Measurements from ENCODE around the gene TRAF7. TPM values are rescaled to one million over a fixed set of nuclear protein-coding genes. Genes with fewer than 3 reads are reported as not detected.
"Not testable (repeated sequence)": the region's sequence is repeated elsewhere in the genome, so short reads cannot be mapped to it uniquely, and the experiment has no call there.

Gene TRAF7
- total and polyA plus RNA-seq, 2 of the 8 experiments (the other 6 are each of a cell fraction or from before 2014, with no cell fraction given), result 96.8 to 148 TPM

DNA sequence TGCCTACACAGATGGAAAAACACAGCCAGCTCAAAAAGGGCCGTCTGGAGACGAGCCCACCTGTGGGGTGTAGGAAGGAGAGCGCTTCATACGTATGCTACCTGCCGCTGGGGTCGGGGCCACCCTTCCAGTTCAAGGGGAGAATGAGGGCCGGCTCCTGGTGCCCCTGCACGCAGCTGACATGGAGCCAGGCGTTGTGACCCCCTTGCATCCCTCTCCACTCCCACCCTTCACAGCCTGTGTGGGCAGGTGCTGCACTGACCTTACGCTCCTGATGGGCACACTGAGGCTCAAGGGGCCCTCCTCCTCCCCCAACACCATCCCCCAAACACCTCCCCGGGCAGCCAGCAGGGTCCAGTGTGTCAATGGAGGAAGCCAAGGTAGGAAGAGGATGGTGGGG is 30.0 kb upstream of the TRAF7 start:
- H3K4ac ChIP-seq (replicated peaks; ENCODE audit: insufficient read length, low read depth, low read length); H3K14ac ChIP-seq (ENCODE audit: insufficient read length); FAIRE-seq; H2BK15ac ChIP-seq (ENCODE audit: low read length); CTCF ChIA-PET (ENCODE audit: partially characterized antibody); H3K18ac ChIP-seq (ENCODE audit: extremely low read depth, low read length); H3K23ac ChIP-seq (ENCODE audit: insufficient read length); H4K91ac ChIP-seq (replicated peaks; ENCODE audit: insufficient read length, low read length); H2AK5ac ChIP-seq (ENCODE audit: low read depth, low read length); H3K9ac ChIP-seq (replicated peaks in 1 of 4; ENCODE audit: extremely low read depth in 1 of 4, low read depth in 3 of 4, low read length in 3 of 4); H2AFZ ChIP-seq (ENCODE audit: low read length); DNase-seq (ENCODE audit: low read depth in 1 of 2, low spot score in 2 of 2); H3K9me3 ChIP-seq (ENCODE audit: insufficient read depth in 2 of 2, low read depth in 1 of 2, low read length in 1 of 2); H3K56ac ChIP-seq (replicated peaks; ENCODE audit: insufficient read length, low read depth, low read length); H3K23me2 ChIP-seq (ENCODE audit: low read depth, low read length); H3K36me3 ChIP-seq (ENCODE audit: control insufficient read depth in 2 of 4, insufficient read depth in 4 of 4, low read length in 3 of 4); H2BK120ac ChIP-seq (replicated peaks; ENCODE audit: low read depth, low read length); H3K79me1 ChIP-seq (ENCODE audit: low read depth, low read length); H2BK20ac ChIP-seq (ENCODE audit: low read length); H3K27me3 ChIP-seq (replicated peaks in 1 of 4; ENCODE audit: control insufficient read depth in 3 of 4, extremely low read depth in 1 of 4, insufficient read depth in 3 of 4, low read length in 3 of 4); H4K20me1 ChIP-seq (replicated peaks in 1 of 2; ENCODE audit: control insufficient read depth in 1 of 2, insufficient read depth in 2 of 2, low read length in 2 of 2); H2BK12ac ChIP-seq (ENCODE audit: low read depth, low read length): not testable (repeated sequence)
- POLR2A ChIA-PET (ENCODE audit: partially characterized antibody), result interaction anchor here (0.6 to 1.5 kb wide), 5 partner anchors 20 to 96 kb away, joined by 3 to 4 read pairs (median 3); partner anchors contain the start of gene TRAF7
- 70% methylated on average over 7 of the region's 11 CpGs; no CpG with 5 or more reads in 1 of the 2 experiments for WGBS, 2 experiments (ENCODE audit: extremely low coverage in 1 of 2, insufficient coverage in 1 of 2, insufficient read length in 1 of 2, insufficient replicate concordance in 2 of 2, low coverage in 1 of 2, low lambda C conversion rate in 2 of 2, missing lambda C conversion rate in 1 of 2)
- Histone ChIP-seq H3K4me3 (ENCODE audit: extremely low read depth in 1 of 4, insufficient read depth in 2 of 4, low read depth in 3 of 4, low read length in 4 of 4) (peak overlapping the region in 1 of 4 experiments; percentile 26; a peak in 1 of 8 replicates), H4K8ac (ENCODE audit: extremely low read depth, insufficient read depth, low read length) (0 out of 2 replicates have a peak overlapping the region, but pooled peaks have one; percentile 22), H3K4me2 (ENCODE audit: insufficient read depth in 1 of 2, low read depth in 2 of 2, low read length in 2 of 2) (peak overlapping the region; percentile 34 to 44; a peak in 1 of 4 replicates), H3K79me2 (ENCODE audit: control insufficient read depth in 1 of 2, insufficient read depth in 2 of 2, low read length in 2 of 2) (peaks cover 0 to 22% of the 10 kb centered on the region in 2 experiments; a peak in 2 of 4 replicates), H3K4me1 (replicated peaks in 1 of 4; ENCODE audit: control insufficient read depth in 3 of 4, insufficient read depth in 4 of 4, low read length in 3 of 4) (peaks cover 0 to 23% (median 14%) of the 10 kb centered on the region in 4 experiments; a peak in 6 of 7 replicates), H4K5ac (ENCODE audit: insufficient read length, low read depth, low read length) (peak overlapping the region; percentile 35), H3K27ac (ENCODE audit: low read depth, low read length) (peak overlapping the region; percentile 58; the same call in 1 of the 2 replicates), H2BK5ac (ENCODE audit: low read depth, low read length) (0 out of 2 replicates have a peak overlapping the region, but pooled peaks have one; percentile 60)
